Uterus (tissue), 2 donors: ENCODE results near the gene REG4.

Experiments used
- POLR2A ChIP-seq, 2 donors: fragments of 450-650 bp; IDR thresholded peaks; one replicate each; pipeline ENCODE4 v1.6.1; 2016; ENCODE audit warnings: antibody characterized with exemption in 2 of 2, mild to moderate bottlenecking in 1 of 2, moderate library complexity in 1 of 2
- TF ChIP-seq, protein P1 (sequence below), 4 experiments: fragments of 200-600 bp in 2 of 4; fragments of 450-650 bp in 2 of 4; sonication (generic) in 2 of 4; IDR thresholded peaks; one replicate each; pipeline ENCODE4 v1.5.1; 2016 to 2019; ENCODE audit warnings: antibody characterized with exemption in 4 of 4, mild to moderate bottlenecking in 2 of 4, moderate library complexity in 1 of 4

DNA sequence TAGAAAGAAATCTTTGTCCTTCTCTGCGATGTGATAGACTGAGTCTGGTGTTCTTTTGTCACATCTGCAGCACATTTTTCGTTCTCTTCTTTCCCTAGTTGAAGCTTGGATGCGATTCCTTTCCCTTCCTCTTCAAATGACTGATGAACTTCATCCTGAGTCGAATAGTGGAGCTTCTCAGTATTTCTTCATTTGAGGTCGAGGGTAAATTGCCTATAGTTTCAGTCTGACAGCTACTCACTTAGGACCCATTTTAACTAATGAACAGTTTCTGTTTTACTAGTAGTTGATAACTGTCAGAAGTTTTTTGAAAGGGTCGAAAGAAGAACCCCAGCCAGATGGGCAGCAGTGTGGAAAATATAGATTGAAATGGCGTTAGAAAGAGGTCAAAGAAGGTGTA lies 4.7 kb upstream of the REG4 start:
- TF ChIP-seq, protein P1, sequence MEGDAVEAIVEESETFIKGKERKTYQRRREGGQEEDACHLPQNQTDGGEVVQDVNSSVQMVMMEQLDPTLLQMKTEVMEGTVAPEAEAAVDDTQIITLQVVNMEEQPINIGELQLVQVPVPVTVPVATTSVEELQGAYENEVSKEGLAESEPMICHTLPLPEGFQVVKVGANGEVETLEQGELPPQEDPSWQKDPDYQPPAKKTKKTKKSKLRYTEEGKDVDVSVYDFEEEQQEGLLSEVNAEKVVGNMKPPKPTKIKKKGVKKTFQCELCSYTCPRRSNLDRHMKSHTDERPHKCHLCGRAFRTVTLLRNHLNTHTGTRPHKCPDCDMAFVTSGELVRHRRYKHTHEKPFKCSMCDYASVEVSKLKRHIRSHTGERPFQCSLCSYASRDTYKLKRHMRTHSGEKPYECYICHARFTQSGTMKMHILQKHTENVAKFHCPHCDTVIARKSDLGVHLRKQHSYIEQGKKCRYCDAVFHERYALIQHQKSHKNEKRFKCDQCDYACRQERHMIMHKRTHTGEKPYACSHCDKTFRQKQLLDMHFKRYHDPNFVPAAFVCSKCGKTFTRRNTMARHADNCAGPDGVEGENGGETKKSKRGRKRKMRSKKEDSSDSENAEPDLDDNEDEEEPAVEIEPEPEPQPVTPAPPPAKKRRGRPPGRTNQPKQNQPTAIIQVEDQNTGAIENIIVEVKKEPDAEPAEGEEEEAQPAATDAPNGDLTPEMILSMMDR (IDR thresholded peaks at IDR 0.05), result no peak
- no peak for TF ChIP-seq POLR2A (IDR thresholded peaks at IDR 0.05)
